HEK293 (cell line): ENCODE results near the gene KRT16.

Experiments used
- CTCF ChIA-PET: fragments of 350-600 bp; formaldehyde crosslinking; extraction: SDS; loops from one replicate; lab custom pipeline; 2021; ENCODE audit warnings: antibody characterized with exemption; lab: Yijun Ruan, JAX
- POLR2A ChIA-PET: fragments of 300-600 bp; formaldehyde crosslinking; extraction: SDS; loops from one replicate; lab custom pipeline; 2020; ENCODE audit warnings: antibody characterized with exemption, inconsistent platforms; lab: Yijun Ruan, JAX
- H3K27ac ChIP-seq: fragments of 200-500 bp; sonication (Bioruptor generic); 2 replicates; pipeline ENCODE4 v1.5.1; 2014; ENCODE audit warnings: low read depth, low read length, control low read depth, inconsistent platforms; ENCODE audit errors: extremely low read depth
- H3K36me3 ChIP-seq, 2 experiments: fragments of 200-500 bp in 1 of 2; sonication (Bioruptor generic) in 1 of 2; 1 replicate in 1 of 2; 2 replicates in 1 of 2; pipeline ENCODE4 v1.5.1; 2014 to 2017; ENCODE audit warnings: inconsistent platforms in 2 of 2, low read length in 2 of 2; ENCODE audit not compliant: control insufficient read depth in 2 of 2, insufficient read depth in 1 of 2
- H3K4me1 ChIP-seq: fragments of 200-500 bp; sonication (Bioruptor generic); 2 replicates; pipeline ENCODE4 v1.5.1; 2014; ENCODE audit warnings: mild to moderate bottlenecking, low read length, inconsistent platforms; ENCODE audit not compliant: control insufficient read depth, insufficient read depth
- H3K4me3 ChIP-seq: 2 replicates; pipeline ENCODE4 v1.5.1; 2011; ENCODE audit warnings: low read depth, mild to moderate bottlenecking, control low read depth, low read length, moderate library complexity
- H3K9me3 ChIP-seq: fragments of 200-500 bp; sonication (Bioruptor generic); 2 replicates; pipeline ENCODE4 v1.5.1; 2014; ENCODE audit warnings: low read depth, low read length, inconsistent platforms; ENCODE audit not compliant: control insufficient read depth, insufficient read depth
- HOXD13 ChIP-seq: sonication (generic); formaldehyde crosslinking; IDR thresholded peaks from 2 replicates; pipeline ENCODE4 v1.8.0; 2022; ENCODE audit warnings: missing genetic modification reagents, borderline replicate concordance
- YY1 ChIP-seq: fragments of 450-650 bp; formaldehyde crosslinking; IDR thresholded peaks from 2 replicates; pipeline ENCODE4 v1.5.1; 2018; ENCODE audit warnings: missing biosample characterization, missing genetic modification characterization
- ZBTB48 ChIP-seq: fragments of 450-650 bp; formaldehyde crosslinking; IDR thresholded peaks from 2 replicates; pipeline ENCODE4 v1.5.1; 2016; ENCODE audit warnings: missing biosample characterization, missing genetic modification characterization
- ZNF10 ChIP-seq: fragments of 450-650 bp; formaldehyde crosslinking; IDR thresholded peaks from 2 replicates; pipeline ENCODE4 v1.5.1; 2017; ENCODE audit warnings: missing biosample characterization, missing genetic modification characterization
- ZNF184 ChIP-seq: fragments of 450-650 bp; IDR thresholded peaks from 2 replicates; pipeline ENCODE4 v1.5.1; 2018; ENCODE audit warnings: missing biosample characterization, mild to moderate bottlenecking, missing genetic modification characterization
- ZNF214 ChIP-seq: fragments of 450-650 bp; formaldehyde crosslinking; IDR thresholded peaks from 2 replicates; pipeline ENCODE4 v1.5.1; 2017; ENCODE audit warnings: missing biosample characterization, mild to moderate bottlenecking, missing genetic modification characterization, borderline replicate concordance
- ZNF221 ChIP-seq: fragments of 450-650 bp; formaldehyde crosslinking; IDR thresholded peaks from 2 replicates; pipeline ENCODE4 v1.5.1; 2017; ENCODE audit warnings: missing biosample characterization, missing genetic modification characterization, borderline replicate concordance
- ZNF23 ChIP-seq: fragments of 450-650 bp; formaldehyde crosslinking; IDR thresholded peaks from 2 replicates; pipeline ENCODE4 v1.5.1; 2016; ENCODE audit warnings: missing biosample characterization, missing genetic modification characterization, borderline replicate concordance
- ZNF473 ChIP-seq: fragments of 450-650 bp; formaldehyde crosslinking; IDR thresholded peaks from 2 replicates; pipeline ENCODE4 v1.5.1; 2017; ENCODE audit warnings: missing biosample characterization, missing genetic modification characterization
- ZNF621 ChIP-seq: fragments of 450-650 bp; formaldehyde crosslinking; IDR thresholded peaks from 2 replicates; pipeline ENCODE4 v1.5.1; 2017; ENCODE audit warnings: missing biosample characterization, missing genetic modification characterization
- ZNF624 ChIP-seq: fragments of 450-650 bp; formaldehyde crosslinking; IDR thresholded peaks from 2 replicates; pipeline ENCODE4 v1.5.1; 2017; ENCODE audit warnings: missing biosample characterization, missing genetic modification characterization
- ZNF76 ChIP-seq: fragments of 450-650 bp; formaldehyde crosslinking; IDR thresholded peaks from 2 replicates; pipeline ENCODE4; 2016; ENCODE audit warnings: low read depth, missing biosample characterization, missing genetic modification characterization, borderline replicate concordance
- ZNF776 ChIP-seq: fragments of 450-650 bp; formaldehyde crosslinking; IDR thresholded peaks from 2 replicates; pipeline ENCODE4 v1.5.0; 2017; ENCODE audit warnings: missing biosample characterization, missing genetic modification characterization, borderline replicate concordance
- ZNF791 ChIP-seq: fragments of 450-650 bp; formaldehyde crosslinking; IDR thresholded peaks from 2 replicates; pipeline ENCODE4 v1.5.1; 2016; ENCODE audit warnings: missing biosample characterization, missing genetic modification characterization
- TF ChIP-seq, protein P1 (sequence below): fragments of 450-650 bp; formaldehyde crosslinking; IDR thresholded peaks from 2 replicates; pipeline ENCODE4 v1.5.1; 2016; ENCODE audit warnings: missing biosample characterization, missing genetic modification characterization
- TF ChIP-seq, protein P2 (sequence below): fragments of 450-650 bp; IDR thresholded peaks from 2 replicates; pipeline ENCODE4 v1.5.1; 2018; ENCODE audit warnings: missing biosample characterization, missing genetic modification characterization
- TF ChIP-seq, protein P3 (sequence below): fragments of 450-650 bp; formaldehyde crosslinking; IDR thresholded peaks from 2 replicates; pipeline ENCODE4 v1.5.1; 2016; ENCODE audit warnings: missing biosample characterization, missing genetic modification characterization
- TF ChIP-seq, protein P4 (sequence below): fragments of 450-650 bp; formaldehyde crosslinking; IDR thresholded peaks from 2 replicates; pipeline ENCODE4 v1.5.1; 2017; ENCODE audit warnings: missing biosample characterization, missing genetic modification characterization
- TF ChIP-seq, protein P5 (sequence below): fragments of 450-650 bp; formaldehyde crosslinking; IDR thresholded peaks from 2 replicates; pipeline ENCODE4 v1.5.1; 2016; ENCODE audit warnings: missing biosample characterization, missing genetic modification characterization, borderline replicate concordance

Gene KRT16

DNA sequence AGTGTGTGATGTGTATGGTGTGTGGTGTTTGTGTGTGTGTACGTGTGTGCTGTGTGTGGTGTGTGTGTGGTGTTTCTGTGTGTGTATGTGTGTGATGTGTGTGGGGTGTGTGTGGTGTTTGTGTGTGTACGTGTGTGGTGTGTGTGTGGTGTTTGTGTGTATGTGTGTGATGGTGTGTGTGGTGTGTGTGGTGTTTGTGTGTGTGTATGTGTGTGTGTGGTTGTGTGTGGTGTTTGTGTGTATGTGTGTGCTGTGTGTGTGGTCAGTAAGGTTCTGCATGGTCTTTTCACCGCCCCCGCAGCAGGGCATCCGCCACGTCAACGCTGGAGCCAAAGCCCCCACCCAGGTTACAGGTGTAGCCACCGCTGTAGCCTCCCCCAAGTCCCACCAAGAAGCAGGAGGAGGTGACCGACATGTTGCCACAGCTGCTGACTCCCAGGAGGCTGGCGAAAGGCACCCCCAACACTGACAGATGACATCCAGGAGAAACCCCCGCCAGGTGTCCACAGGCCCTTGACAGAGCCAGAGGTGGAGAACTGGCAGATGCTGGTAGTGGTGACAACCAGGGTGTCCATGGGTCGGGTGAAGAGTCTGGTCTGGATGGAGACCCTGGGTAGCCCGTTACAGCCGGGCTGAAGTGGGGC is 21.1 kb upstream of the KRT16 start (continued):
- TF ChIP-seq, protein P1, sequence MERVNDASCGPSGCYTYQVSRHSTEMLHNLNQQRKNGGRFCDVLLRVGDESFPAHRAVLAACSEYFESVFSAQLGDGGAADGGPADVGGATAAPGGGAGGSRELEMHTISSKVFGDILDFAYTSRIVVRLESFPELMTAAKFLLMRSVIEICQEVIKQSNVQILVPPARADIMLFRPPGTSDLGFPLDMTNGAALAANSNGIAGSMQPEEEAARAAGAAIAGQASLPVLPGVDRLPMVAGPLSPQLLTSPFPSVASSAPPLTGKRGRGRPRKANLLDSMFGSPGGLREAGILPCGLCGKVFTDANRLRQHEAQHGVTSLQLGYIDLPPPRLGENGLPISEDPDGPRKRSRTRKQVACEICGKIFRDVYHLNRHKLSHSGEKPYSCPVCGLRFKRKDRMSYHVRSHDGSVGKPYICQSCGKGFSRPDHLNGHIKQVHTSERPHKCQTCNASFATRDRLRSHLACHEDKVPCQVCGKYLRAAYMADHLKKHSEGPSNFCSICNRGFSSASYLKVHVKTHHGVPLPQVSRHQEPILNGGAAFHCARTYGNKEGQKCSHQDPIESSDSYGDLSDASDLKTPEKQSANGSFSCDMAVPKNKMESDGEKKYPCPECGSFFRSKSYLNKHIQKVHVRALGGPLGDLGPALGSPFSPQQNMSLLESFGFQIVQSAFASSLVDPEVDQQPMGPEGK (tag by site-specific recombination), result 0 out of 2 replicates have a peak, but pooled peaks have one; percentile 14
- TF ChIP-seq, all 188 proteins: peak for 8

DNA sequence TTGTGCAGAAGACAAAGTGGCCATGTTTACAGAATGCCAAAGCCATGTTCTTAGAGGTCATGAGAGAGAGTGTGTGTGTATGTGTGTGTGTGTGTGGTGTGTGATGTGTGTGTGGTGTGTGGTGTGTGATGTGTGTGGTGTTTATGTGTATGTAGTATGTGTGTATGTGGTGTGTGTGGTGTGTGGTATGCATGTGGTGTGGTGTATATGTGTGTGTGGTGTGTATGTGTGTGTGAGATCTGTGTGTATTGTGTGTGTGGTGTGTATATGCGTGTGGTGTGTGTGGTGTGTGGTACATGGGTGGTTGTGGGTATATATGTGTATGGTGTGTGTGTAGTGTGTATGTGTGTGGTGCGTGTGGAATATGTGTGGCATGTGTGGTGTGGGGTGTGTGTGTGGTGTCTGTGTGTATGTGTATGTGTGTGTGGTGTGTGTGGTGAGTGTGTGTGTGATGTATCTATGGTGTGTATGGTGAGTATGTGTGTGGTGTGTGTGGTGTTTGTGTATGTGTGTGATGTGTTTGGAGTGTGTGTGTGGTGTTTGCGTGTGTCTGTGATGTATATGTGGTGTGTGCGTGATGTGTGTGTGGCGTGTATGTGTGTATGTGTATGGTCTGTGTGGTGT is 20.0 kb upstream of the KRT16 start:
- Histone ChIP-seq H3K27ac (no peak overlapping the region), H3K4me3 (no peak overlapping the region), H3K36me3 (no peaks in the 10 kb centered on the region), H3K4me1 (no peaks in the 10 kb centered on the region), H3K9me3 (no peaks in the 10 kb centered on the region)
- CTCF ChIA-PET, result no interaction called here
- POLR2A ChIA-PET, result no interaction called here
- TF ChIP-seq ZNF23 (tag by site-specific recombination), result 0 out of 2 replicates have a peak, but pooled peaks have one; percentile 14
- no peak for TF ChIP-seq ZNF473 (tag by site-specific recombination)
- no peak for TF ChIP-seq ZNF221 (tag by site-specific recombination)
- TF ChIP-seq ZBTB48 (tag by site-specific recombination), result no peak
- peak; percentile 20; the same call in 1 of the 2 replicates for TF ChIP-seq ZNF776 (tag by site-specific recombination)
- TF ChIP-seq ZNF624 (tag by site-specific recombination), result no peak
- TF ChIP-seq, protein P2, sequence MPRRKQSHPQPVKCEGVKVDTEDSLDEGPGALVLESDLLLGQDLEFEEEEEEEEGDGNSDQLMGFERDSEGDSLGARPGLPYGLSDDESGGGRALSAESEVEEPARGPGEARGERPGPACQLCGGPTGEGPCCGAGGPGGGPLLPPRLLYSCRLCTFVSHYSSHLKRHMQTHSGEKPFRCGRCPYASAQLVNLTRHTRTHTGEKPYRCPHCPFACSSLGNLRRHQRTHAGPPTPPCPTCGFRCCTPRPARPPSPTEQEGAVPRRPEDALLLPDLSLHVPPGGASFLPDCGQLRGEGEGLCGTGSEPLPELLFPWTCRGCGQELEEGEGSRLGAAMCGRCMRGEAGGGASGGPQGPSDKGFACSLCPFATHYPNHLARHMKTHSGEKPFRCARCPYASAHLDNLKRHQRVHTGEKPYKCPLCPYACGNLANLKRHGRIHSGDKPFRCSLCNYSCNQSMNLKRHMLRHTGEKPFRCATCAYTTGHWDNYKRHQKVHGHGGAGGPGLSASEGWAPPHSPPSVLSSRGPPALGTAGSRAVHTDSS, result no peak
- TF ChIP-seq ZNF10 (tag by site-specific recombination), result no peak
- no peak for TF ChIP-seq ZNF76 (tag by site-specific recombination)
- 0 out of 2 replicates have a peak, but pooled peaks have one; percentile 73 for TF ChIP-seq ZNF621 (tag by site-specific recombination)
- TF ChIP-seq ZNF214 (tag by site-specific recombination), result no peak
- TF ChIP-seq HOXD13 (CRISPR knock-in tag), result no peak
- TF ChIP-seq, protein P3, sequence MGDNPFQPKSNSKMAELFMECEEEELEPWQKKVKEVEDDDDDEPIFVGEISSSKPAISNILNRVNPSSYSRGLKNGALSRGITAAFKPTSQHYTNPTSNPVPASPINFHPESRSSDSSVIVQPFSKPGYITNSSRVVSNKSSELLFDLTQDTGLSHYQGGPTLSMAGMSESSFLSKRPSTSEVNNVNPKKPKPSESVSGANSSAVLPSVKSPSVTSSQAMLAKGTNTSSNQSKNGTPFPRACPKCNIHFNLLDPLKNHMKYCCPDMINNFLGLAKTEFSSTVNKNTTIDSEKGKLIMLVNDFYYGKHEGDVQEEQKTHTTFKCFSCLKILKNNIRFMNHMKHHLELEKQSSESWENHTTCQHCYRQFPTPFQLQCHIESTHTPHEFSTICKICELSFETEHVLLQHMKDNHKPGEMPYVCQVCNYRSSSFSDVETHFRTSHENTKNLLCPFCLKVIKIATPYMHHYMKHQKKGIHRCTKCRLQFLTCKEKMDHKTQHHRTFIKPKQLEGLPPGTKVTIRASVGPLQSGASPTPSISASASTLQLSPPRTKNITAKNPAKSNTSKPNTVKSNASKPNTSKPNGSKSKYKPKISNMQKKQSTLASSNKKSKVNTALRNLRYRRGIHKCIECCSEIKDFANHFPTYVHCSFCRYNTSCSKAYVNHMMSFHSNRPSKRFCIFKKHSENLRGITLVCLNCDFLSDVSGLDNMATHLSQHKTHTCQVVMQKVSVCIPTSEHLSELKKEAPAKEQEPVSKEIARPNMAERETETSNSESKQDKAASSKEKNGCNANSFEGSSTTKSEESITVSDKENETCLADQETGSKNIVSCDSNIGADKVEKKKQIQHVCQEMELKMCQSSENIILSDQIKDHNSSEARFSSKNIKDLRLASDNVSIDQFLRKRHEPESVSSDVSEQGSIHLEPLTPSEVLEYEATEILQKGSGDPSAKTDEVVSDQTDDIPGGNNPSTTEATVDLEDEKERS, result no peak
- no peak for TF ChIP-seq ZNF184 (tag by site-specific recombination)
- TF ChIP-seq YY1 (tag by site-specific recombination), result no peak
- TF ChIP-seq, protein P4, sequence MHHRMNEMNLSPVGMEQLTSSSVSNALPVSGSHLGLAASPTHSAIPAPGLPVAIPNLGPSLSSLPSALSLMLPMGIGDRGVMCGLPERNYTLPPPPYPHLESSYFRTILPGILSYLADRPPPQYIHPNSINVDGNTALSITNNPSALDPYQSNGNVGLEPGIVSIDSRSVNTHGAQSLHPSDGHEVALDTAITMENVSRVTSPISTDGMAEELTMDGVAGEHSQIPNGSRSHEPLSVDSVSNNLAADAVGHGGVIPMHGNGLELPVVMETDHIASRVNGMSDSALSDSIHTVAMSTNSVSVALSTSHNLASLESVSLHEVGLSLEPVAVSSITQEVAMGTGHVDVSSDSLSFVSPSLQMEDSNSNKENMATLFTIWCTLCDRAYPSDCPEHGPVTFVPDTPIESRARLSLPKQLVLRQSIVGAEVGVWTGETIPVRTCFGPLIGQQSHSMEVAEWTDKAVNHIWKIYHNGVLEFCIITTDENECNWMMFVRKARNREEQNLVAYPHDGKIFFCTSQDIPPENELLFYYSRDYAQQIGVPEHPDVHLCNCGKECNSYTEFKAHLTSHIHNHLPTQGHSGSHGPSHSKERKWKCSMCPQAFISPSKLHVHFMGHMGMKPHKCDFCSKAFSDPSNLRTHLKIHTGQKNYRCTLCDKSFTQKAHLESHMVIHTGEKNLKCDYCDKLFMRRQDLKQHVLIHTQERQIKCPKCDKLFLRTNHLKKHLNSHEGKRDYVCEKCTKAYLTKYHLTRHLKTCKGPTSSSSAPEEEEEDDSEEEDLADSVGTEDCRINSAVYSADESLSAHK (tag by site-specific recombination), result no peak
- TF ChIP-seq, protein P5, sequence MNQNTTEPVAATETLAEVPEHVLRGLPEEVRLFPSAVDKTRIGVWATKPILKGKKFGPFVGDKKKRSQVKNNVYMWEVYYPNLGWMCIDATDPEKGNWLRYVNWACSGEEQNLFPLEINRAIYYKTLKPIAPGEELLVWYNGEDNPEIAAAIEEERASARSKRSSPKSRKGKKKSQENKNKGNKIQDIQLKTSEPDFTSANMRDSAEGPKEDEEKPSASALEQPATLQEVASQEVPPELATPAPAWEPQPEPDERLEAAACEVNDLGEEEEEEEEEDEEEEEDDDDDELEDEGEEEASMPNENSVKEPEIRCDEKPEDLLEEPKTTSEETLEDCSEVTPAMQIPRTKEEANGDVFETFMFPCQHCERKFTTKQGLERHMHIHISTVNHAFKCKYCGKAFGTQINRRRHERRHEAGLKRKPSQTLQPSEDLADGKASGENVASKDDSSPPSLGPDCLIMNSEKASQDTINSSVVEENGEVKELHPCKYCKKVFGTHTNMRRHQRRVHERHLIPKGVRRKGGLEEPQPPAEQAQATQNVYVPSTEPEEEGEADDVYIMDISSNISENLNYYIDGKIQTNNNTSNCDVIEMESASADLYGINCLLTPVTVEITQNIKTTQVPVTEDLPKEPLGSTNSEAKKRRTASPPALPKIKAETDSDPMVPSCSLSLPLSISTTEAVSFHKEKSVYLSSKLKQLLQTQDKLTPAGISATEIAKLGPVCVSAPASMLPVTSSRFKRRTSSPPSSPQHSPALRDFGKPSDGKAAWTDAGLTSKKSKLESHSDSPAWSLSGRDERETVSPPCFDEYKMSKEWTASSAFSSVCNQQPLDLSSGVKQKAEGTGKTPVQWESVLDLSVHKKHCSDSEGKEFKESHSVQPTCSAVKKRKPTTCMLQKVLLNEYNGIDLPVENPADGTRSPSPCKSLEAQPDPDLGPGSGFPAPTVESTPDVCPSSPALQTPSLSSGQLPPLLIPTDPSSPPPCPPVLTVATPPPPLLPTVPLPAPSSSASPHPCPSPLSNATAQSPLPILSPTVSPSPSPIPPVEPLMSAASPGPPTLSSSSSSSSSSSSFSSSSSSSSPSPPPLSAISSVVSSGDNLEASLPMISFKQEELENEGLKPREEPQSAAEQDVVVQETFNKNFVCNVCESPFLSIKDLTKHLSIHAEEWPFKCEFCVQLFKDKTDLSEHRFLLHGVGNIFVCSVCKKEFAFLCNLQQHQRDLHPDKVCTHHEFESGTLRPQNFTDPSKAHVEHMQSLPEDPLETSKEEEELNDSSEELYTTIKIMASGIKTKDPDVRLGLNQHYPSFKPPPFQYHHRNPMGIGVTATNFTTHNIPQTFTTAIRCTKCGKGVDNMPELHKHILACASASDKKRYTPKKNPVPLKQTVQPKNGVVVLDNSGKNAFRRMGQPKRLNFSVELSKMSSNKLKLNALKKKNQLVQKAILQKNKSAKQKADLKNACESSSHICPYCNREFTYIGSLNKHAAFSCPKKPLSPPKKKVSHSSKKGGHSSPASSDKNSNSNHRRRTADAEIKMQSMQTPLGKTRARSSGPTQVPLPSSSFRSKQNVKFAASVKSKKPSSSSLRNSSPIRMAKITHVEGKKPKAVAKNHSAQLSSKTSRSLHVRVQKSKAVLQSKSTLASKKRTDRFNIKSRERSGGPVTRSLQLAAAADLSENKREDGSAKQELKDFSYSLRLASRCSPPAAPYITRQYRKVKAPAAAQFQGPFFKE, result no peak
- 0 out of 2 replicates have a peak, but pooled peaks have one; percentile 8 for TF ChIP-seq ZNF791 (tag by site-specific recombination)
